Neuronal stem cell (in vitro differentiated cells): Measurements from ENCODE around the gene PRDM4.
A peak's percentile ranks its signal among the peaks of the same experiment; 100 is the strongest.

ENCODE experiments used
- DNase-seq: peaks from one replicate; pipeline ENCODE4 v3.0.0-alpha.2; 2013; ENCODE audit warnings: low spot score
- H2AFZ ChIP-seq: one replicate; pipeline ENCODE4 v1.6.1; 2013; ENCODE audit warnings: mild to moderate bottlenecking, low read length, inconsistent platforms
- H2AK5ac ChIP-seq: 2 replicates; pipeline ENCODE4 v1.6.1; 2013; ENCODE audit warnings: low read depth, mild to moderate bottlenecking, inconsistent platforms, low read length, moderate library complexity, mixed read lengths
- H2BK120ac ChIP-seq: 2 replicates; pipeline ENCODE4 v1.6.1; 2013; ENCODE audit warnings: low read depth, mild to moderate bottlenecking, inconsistent platforms, low read length, moderate library complexity, mixed read lengths
- H2BK12ac ChIP-seq: one replicate; pipeline ENCODE4 v1.6.1; 2013; ENCODE audit warnings: low read length, inconsistent platforms
- H2BK15ac ChIP-seq: 2 replicates; pipeline ENCODE4 v1.6.1; 2013; ENCODE audit warnings: mild to moderate bottlenecking, low read length, inconsistent platforms, mixed read lengths
- H2BK5ac ChIP-seq: one replicate; pipeline ENCODE4 v1.6.1; 2013; ENCODE audit warnings: inconsistent platforms, mild to moderate bottlenecking, low read length, moderate library complexity
- H3K14ac ChIP-seq: one replicate; pipeline ENCODE4 v1.6.1; 2013; ENCODE audit warnings: low read length, inconsistent platforms
- H3K18ac ChIP-seq: 2 replicates; pipeline ENCODE4 v1.6.1; 2013; ENCODE audit warnings: low read length, inconsistent platforms
- H3K23ac ChIP-seq: 2 replicates; pipeline ENCODE4 v1.6.1; 2013; ENCODE audit warnings: low read depth, mild to moderate bottlenecking, mixed read lengths, low read length, inconsistent platforms; ENCODE audit not compliant: poor library complexity
- H3K27ac ChIP-seq: replicated peaks from 3 replicates; pipeline ENCODE4 v1.5.1; 2013; ENCODE audit warnings: low read length, inconsistent platforms
- H3K27me3 ChIP-seq, 3 experiments: 2 replicates each; pipeline ENCODE4 v1.6.1; 2013; ENCODE audit warnings: low read length in 3 of 3, mild to moderate bottlenecking in 2 of 3, inconsistent platforms in 1 of 3, low read depth in 1 of 3, mixed read lengths in 1 of 3, moderate library complexity in 1 of 3; ENCODE audit not compliant: control insufficient read depth in 3 of 3, insufficient read depth in 3 of 3
- H3K36me3 ChIP-seq, 2 donors: replicated peaks in 1 of 2; 2 replicates each; pipeline ENCODE4 v1.6.1; 2013; ENCODE audit warnings: low read length in 2 of 2; ENCODE audit not compliant: control insufficient read depth in 2 of 2, insufficient read depth in 2 of 2
- H3K4ac ChIP-seq: 2 replicates; pipeline ENCODE4 v1.6.1; 2013; ENCODE audit warnings: inconsistent platforms, mild to moderate bottlenecking, low read length, moderate library complexity
- H3K4me1 ChIP-seq, 2 donors: 1 replicate in 1 of 2; 2 replicates in 1 of 2; pipeline ENCODE4 v1.6.1; 2013; ENCODE audit warnings: low read length in 2 of 2, low read depth in 1 of 2; ENCODE audit not compliant: control insufficient read depth in 2 of 2, insufficient read depth in 1 of 2
- H3K4me2 ChIP-seq: one replicate; pipeline ENCODE4 v1.6.1; 2013; ENCODE audit warnings: mild to moderate bottlenecking, low read length, inconsistent platforms; ENCODE audit not compliant: insufficient read depth, poor library complexity, severe bottlenecking
- H3K4me3 ChIP-seq, 2 donors: 2 replicates each; pipeline ENCODE4 v1.5.1; 2013; ENCODE audit warnings: low read length in 2 of 2, mild to moderate bottlenecking in 2 of 2, inconsistent platforms in 1 of 2, moderate library complexity in 1 of 2
- H3K79me1 ChIP-seq: one replicate; pipeline ENCODE4 v1.6.1; 2013; ENCODE audit warnings: low read depth, mild to moderate bottlenecking, inconsistent platforms, low read length, moderate library complexity
- H3K9ac ChIP-seq: one replicate; pipeline ENCODE4 v1.6.1; 2013; ENCODE audit warnings: mild to moderate bottlenecking, low read depth, low read length, inconsistent platforms; ENCODE audit not compliant: poor library complexity
- H3K9me3 ChIP-seq, 2 donors: replicated peaks in 1 of 2; 2 replicates each; pipeline versions ENCODE3 to v1.6.1; 2013; ENCODE audit warnings: low read length in 2 of 2, mild to moderate bottlenecking in 2 of 2, inconsistent platforms in 1 of 2, low read depth in 1 of 2, mixed read lengths in 1 of 2, moderate library complexity in 1 of 2; ENCODE audit not compliant: control insufficient read depth in 2 of 2, insufficient read depth in 1 of 2
- H4K8ac ChIP-seq: one replicate; pipeline ENCODE4 v1.6.1; 2013; ENCODE audit warnings: low read depth, mild to moderate bottlenecking, inconsistent platforms, low read length, moderate library complexity
- H4K91ac ChIP-seq: one replicate; pipeline ENCODE4 v1.6.1; 2013; ENCODE audit warnings: low read length, low read depth, mild to moderate bottlenecking, inconsistent platforms; ENCODE audit not compliant: poor library complexity
- WGBS, 2 donors: extraction: QIAGEN DNeasy Blood & Tissue Kit; methylation state at CpG; one replicate each; pipeline ENCODE4 v1.1.7; 2013; ENCODE audit warnings: missing lambda C conversion rate in 2 of 2, mixed read lengths in 1 of 2; ENCODE audit not compliant: insufficient read length in 2 of 2, insufficient replicate concordance in 1 of 2; ENCODE audit errors: extremely low coverage in 2 of 2; 5-methylcytosine and 5-hydroxymethylcytosine counted together

PRDM4 gene

GRCh38 chr12:107684029-107684795, 76.7 kb downstream of the PRDM4 start:
- Histone ChIP-seq H3K4ac (no peak overlapping the region), H2BK120ac (no peak overlapping the region), H3K4me1 (peaks cover 4 to 8% of the 10 kb centered on the region in 2 donors), H2BK5ac (no peak overlapping the region), H4K8ac (no peak overlapping the region), H3K23ac (no peak overlapping the region), H3K79me1 (peaks cover 7% of the 10 kb centered on the region), H3K18ac (no peak overlapping the region), H2BK12ac (no peak overlapping the region), H3K9me3 (no peaks in the 10 kb centered on the region), H3K4me2 (no peak overlapping the region), H3K36me3 (peaks cover 2 to 18% of the 10 kb centered on the region in 2 donors), H2AK5ac (no peak overlapping the region), H3K27ac (no peak overlapping the region), H3K14ac (no peak overlapping the region), H3K4me3 (peak overlapping the region in 1 of 2 donors; percentile 99), H2BK15ac (no peak overlapping the region), H3K9ac (no peak overlapping the region), H4K91ac (no peak overlapping the region), H3K27me3 (peaks cover 0 to 25% (median 0%) of the 10 kb centered on the region in 3 experiments), H2AFZ (peak overlapping the region; percentile 97)
- no peak for DNase-seq
- WGBS, 2 donors: no CpG with 5 or more reads among the region's 3 CpGs
